ENCODE data around the gene RUVBL2. TPM values are rescaled to one million over a fixed set of nuclear protein-coding genes. Genes with fewer than 3 reads are reported as not detected.

Gene RUVBL2
- total RNA-seq, 1 experiment from 2014 or later: 165 TPM

Small RNA genes lying within 50 kb of the gene (microRNA-seq; reads per million reads assigned to microRNA genes)
- gene MIR6798: not detected

Other genes with a start within 250 kb of the RUVBL2 start
- 8.9 and 10.3 TPM in 2 replicates for gene IZUMO1, start 247.0 kb upstream of the RUVBL2 start, total RNA-seq (2022)
- gene FUT1, start 241.2 kb upstream of the RUVBL2 start, total RNA-seq (2022): 26.1 and 30.5 TPM in 2 replicates
- gene FGF21, start 238.4 kb upstream of the RUVBL2 start, total RNA-seq (2022): 1.9 and 3.0 TPM in 2 replicates
- gene BCAT2, start 182.9 kb upstream of the RUVBL2 start, total RNA-seq (2022): 106 and 109 TPM in 2 replicates
- 27.8 and 30.8 TPM in 2 replicates for gene HSD17B14, start 157.4 kb upstream of the RUVBL2 start, total RNA-seq (2022)
- gene PLEKHA4, start 125.3 kb upstream of the RUVBL2 start, total RNA-seq (2022): 3.9 and 5.6 TPM in 2 replicates
- gene PPP1R15A, start 121.5 kb upstream of the RUVBL2 start, total RNA-seq (2022): 83.3 and 94.7 TPM in 2 replicates
- 0.61 and 1.1 TPM in 2 replicates for gene TULP2, start 95.1 kb upstream of the RUVBL2 start, total RNA-seq (2022)
- gene NUCB1, start 93.6 kb upstream of the RUVBL2 start, total RNA-seq (2022): 140 and 142 TPM in 2 replicates
- 2.6 and 3.3 TPM in 2 replicates for gene DHDH, start 60.2 kb upstream of the RUVBL2 start, total RNA-seq (2022)
- gene BAX, start 39.0 kb upstream of the RUVBL2 start, total RNA-seq (2022): 107 and 110 TPM in 2 replicates
- gene FTL, start 28.6 kb upstream of the RUVBL2 start, total RNA-seq (2022): 2,542 and 2,963 TPM in 2 replicates
- gene GYS1, start 578 bp upstream of the RUVBL2 start, total RNA-seq (2022): 62.7 and 65.3 TPM in 2 replicates
- gene LHB, start 23.2 kb downstream of the RUVBL2 start, total RNA-seq (2022): 0.68 TPM in 1 of 2 replicates, not detected in the other
- gene CGB3, start 30.4 kb downstream of the RUVBL2 start, total RNA-seq (2022): not detected in 2 replicates
- not detected in 2 replicates for gene CGB2, start 38.0 kb downstream of the RUVBL2 start, total RNA-seq (2022)
- not detected in 2 replicates for gene CGB1, start 43.0 kb downstream of the RUVBL2 start, total RNA-seq (2022)
- gene CGB5, start 50.0 kb downstream of the RUVBL2 start, total RNA-seq (2022): 0.49 TPM in 1 of 2 replicates, not detected in the other
- gene CGB8, start 55.2 kb downstream of the RUVBL2 start, total RNA-seq (2022): not detected in 2 replicates
- 2.2 and 3.0 TPM in 2 replicates for gene CGB7, start 63.9 kb downstream of the RUVBL2 start, total RNA-seq (2022)
- 9.1 and 10.2 TPM in 2 replicates for gene NTF4, start 70.9 kb downstream of the RUVBL2 start, total RNA-seq (2022)
- 1.1 and 1.2 TPM in 2 replicates for gene KCNA7, start 78.8 kb downstream of the RUVBL2 start, total RNA-seq (2022)
- gene SNRNP70, start 91.6 kb downstream of the RUVBL2 start, total RNA-seq (2022): 251 and 259 TPM in 2 replicates
- 11.8 and 12.7 TPM in 2 replicates for gene LIN7B, start 120.5 kb downstream of the RUVBL2 start, total RNA-seq (2022)
- gene C19orf73, start 125.3 kb downstream of the RUVBL2 start, total RNA-seq (2022): 1.7 and 2.1 TPM in 2 replicates
- 11.8 and 12.7 TPM in 2 replicates for gene PPFIA3, start 125.7 kb downstream of the RUVBL2 start, total RNA-seq (2022)
- gene HRC, start 161.5 kb downstream of the RUVBL2 start, total RNA-seq (2022): not detected in 2 replicates
- gene TRPM4, start 163.9 kb downstream of the RUVBL2 start, total RNA-seq (2022): 27.8 and 31.4 TPM in 2 replicates

Measured in Caco-2 (cell line).